H1 (cell line): ENCODE results near the gene HADH. TPM values are rescaled to one million over a fixed set of nuclear protein-coding genes. Genes with fewer than 3 reads are reported as not detected.

ENCODE experiments used
- CEBPB ChIP-seq: IDR thresholded peaks from 2 replicates; pipeline ENCODE4 v1.6.1; 2012; ENCODE audit warnings: low read depth, low read length
- CHD2 ChIP-seq: IDR thresholded peaks from 2 replicates; pipeline ENCODE4 v1.6.1; 2012; ENCODE audit warnings: low read length, improper control_type of control experiment
- CHD7 ChIP-seq: fragments of 300-600 bp; sonication (generic); IDR thresholded peaks from 2 replicates; pipeline ENCODE4 v1.7.1; 2012; ENCODE audit warnings: low read length, moderate library complexity, mild to moderate bottlenecking, inconsistent platforms; ENCODE audit not compliant: insufficient replicate concordance
- CTCF ChIP-seq, 3 experiments: IDR thresholded peaks; 1 replicate in 2 of 3; 2 replicates in 1 of 3; pipeline versions ENCODE4 v1.5.1 to v1.6.1; 2011; ENCODE audit warnings: low read length in 3 of 3, mild to moderate bottlenecking in 3 of 3, inconsistent platforms in 2 of 3, low read depth in 1 of 3, moderate library complexity in 1 of 3; ENCODE audit not compliant: insufficient read depth in 1 of 3; ENCODE audit errors: control extremely low read depth in 1 of 3
- JUND ChIP-seq: IDR thresholded peaks from 2 replicates; pipeline ENCODE4 v1.6.1; 2011; ENCODE audit warnings: mild to moderate bottlenecking, improper control_type of control experiment, low read length
- RBBP5 ChIP-seq: IDR thresholded peaks from 2 replicates; pipeline ENCODE4 v1.7.1; 2012; ENCODE audit warnings: low read depth, mild to moderate bottlenecking, inconsistent platforms, low read length, moderate library complexity, borderline replicate concordance
- SP1 ChIP-seq: IDR thresholded peaks from 2 replicates; pipeline ENCODE4 v1.6.1; 2011; ENCODE audit warnings: low read depth, low read length
- TAF1 ChIP-seq: IDR thresholded peaks from 2 replicates; pipeline ENCODE4 v1.6.1; 2011; ENCODE audit warnings: mild to moderate bottlenecking, low read depth, low read length
- polyA plus RNA-seq, 7 experiments: library from polyadenylated mRNA; depleted of rRNA in 3 of 7; stranded (reverse) in 5 of 7; unstranded in 2 of 7; fragments of >200 nt in 5 of 7; fragments of 200-250 nt in 2 of 7; gene quantifications; 1 replicate in 5 of 7; 2 replicates in 1 of 7; 4 replicates in 1 of 7; pipeline versions ENCODE4 v1.2.1 to v1.2.3, GENCODE V29; 2011 to 2013; ENCODE audit warnings: missing spikeins in 2 of 7, mixed read lengths in 2 of 7
- total RNA-seq: library from RNA; stranded (reverse); fragmentation: NEBNext Ultra II Directional; extraction: Animal tissue kit (Norgen Biotek cat#: 25700); gene quantifications from 2 replicates; pipeline ENCODE4 v1.2.1, GENCODE V29; 2021

The HADH gene
- total and polyA plus RNA-seq, 2 of the 8 experiments (the other 6 are each of a cell fraction or from before 2014, with no cell fraction given) = 47.5 to 54.4 TPM

GRCh38 chr4:108048997-108049396, 59.3 kb downstream of the HADH start (continued):
- TF ChIP-seq CHD7 = no peak
- no peak for TF ChIP-seq RBBP5
- no peak for TF ChIP-seq CEBPB
- TF ChIP-seq CHD2 = no peak
- no peak for TF ChIP-seq SP1
- no peak for TF ChIP-seq JUND
- no peak for TF ChIP-seq CTCF (IDR thresholded peaks at IDR 0.05; ENCODE audit: control extremely low read depth in 1 of 3, insufficient read depth in 1 of 3, low read depth in 1 of 3, low read length in 3 of 3)
- no peak for TF ChIP-seq TAF1
